ENCODE results near the gene TGFBR1.
"Not testable (repeated sequence)": the region's sequence is repeated elsewhere in the genome, so short reads cannot be mapped to it uniquely, and the experiment has no call there.

TGFBR1 gene

GRCh38 chr9:99090336-99091130, 14.4 kb upstream of the TGFBR1 start:
- Mint-ChIP-seq H3K4me3 (no peak overlapping the region), H3K27ac (no peak overlapping the region), H3K36me3 (ENCODE audit: low read depth) (no peaks in the 10 kb centered on the region), H3K9me3 (no peaks in the 10 kb centered on the region), H3K27me3 (ENCODE audit: low read depth) (peaks cover 14% of the 10 kb centered on the region), H3K4me1 (no peaks in the 10 kb centered on the region)
- TF ChIP-seq, protein P1, sequence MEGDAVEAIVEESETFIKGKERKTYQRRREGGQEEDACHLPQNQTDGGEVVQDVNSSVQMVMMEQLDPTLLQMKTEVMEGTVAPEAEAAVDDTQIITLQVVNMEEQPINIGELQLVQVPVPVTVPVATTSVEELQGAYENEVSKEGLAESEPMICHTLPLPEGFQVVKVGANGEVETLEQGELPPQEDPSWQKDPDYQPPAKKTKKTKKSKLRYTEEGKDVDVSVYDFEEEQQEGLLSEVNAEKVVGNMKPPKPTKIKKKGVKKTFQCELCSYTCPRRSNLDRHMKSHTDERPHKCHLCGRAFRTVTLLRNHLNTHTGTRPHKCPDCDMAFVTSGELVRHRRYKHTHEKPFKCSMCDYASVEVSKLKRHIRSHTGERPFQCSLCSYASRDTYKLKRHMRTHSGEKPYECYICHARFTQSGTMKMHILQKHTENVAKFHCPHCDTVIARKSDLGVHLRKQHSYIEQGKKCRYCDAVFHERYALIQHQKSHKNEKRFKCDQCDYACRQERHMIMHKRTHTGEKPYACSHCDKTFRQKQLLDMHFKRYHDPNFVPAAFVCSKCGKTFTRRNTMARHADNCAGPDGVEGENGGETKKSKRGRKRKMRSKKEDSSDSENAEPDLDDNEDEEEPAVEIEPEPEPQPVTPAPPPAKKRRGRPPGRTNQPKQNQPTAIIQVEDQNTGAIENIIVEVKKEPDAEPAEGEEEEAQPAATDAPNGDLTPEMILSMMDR (IDR thresholded peaks at IDR 0.05; ENCODE audit: unreplicated experiment in 3 of 3) = no peak

GRCh38 chr9:99092643-99093491, 12.0 kb upstream of the TGFBR1 start:
- H3K9me3 Mint-ChIP-seq = no peaks in the 10 kb centered on the region
- peaks cover 14% of the 10 kb centered on the region for H3K27me3 Mint-ChIP-seq (ENCODE audit: low read depth)
- no peak overlapping the region for H3K4me3 Mint-ChIP-seq
- H3K36me3 Mint-ChIP-seq (ENCODE audit: low read depth) = no peaks in the 10 kb centered on the region
- no peaks in the 10 kb centered on the region for H3K4me1 Mint-ChIP-seq
- TF ChIP-seq, protein P1 (IDR thresholded peaks at IDR 0.05; ENCODE audit: unreplicated experiment in 3 of 3) = no peak
- no peak overlapping the region for H3K27ac Mint-ChIP-seq

GRCh38 chr9:99093492-99093791, 11.5 kb upstream of the TGFBR1 start:
- TF ChIP-seq, protein P1 (IDR thresholded peaks at IDR 0.05; ENCODE audit: unreplicated experiment in 3 of 3) = no peak
- H3K4me1 Mint-ChIP-seq = no peaks in the 10 kb centered on the region

DNA sequence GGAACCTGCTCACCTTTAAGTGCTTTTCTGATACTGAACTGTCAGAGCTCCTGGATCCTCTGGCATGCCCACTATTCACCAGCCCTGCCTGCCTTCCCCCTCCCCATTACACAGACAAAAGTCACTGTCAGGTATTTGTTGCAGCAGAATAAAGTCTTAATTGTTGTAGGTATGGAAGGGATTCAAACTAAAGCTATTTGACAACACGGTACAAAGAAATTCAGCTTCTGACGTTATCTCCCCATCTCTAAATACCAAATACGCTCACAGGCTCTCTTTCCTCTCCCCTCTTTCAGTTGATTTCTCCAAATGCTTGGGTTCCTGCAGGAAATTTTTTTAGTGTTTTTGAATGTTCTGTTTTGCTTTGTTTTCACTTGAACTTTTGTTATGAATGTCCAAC, 9.3 kb upstream of the TGFBR1 start:
- Mint-ChIP-seq H3K4me3 (no peak overlapping the region), H3K4me1 (no peaks in the 10 kb centered on the region), H3K27me3 (ENCODE audit: low read depth) (peaks cover 10% of the 10 kb centered on the region), H3K36me3 (ENCODE audit: low read depth) (no peaks in the 10 kb centered on the region), H3K27ac (no peak overlapping the region), H3K9me3 (peaks cover 10% of the 10 kb centered on the region)
- TF ChIP-seq, protein P1 (IDR thresholded peaks at IDR 0.05; ENCODE audit: unreplicated experiment in 3 of 3) = no peak

More at GRCh38 chr9:99093492-99093791, 11.5 kb upstream of the TGFBR1 start:
- H3K27ac Mint-ChIP-seq = no peak overlapping the region
- H3K27me3 Mint-ChIP-seq (ENCODE audit: low read depth) = peaks cover 14% of the 10 kb centered on the region
- no peak overlapping the region for H3K4me3 Mint-ChIP-seq
- H3K9me3 Mint-ChIP-seq = no peaks in the 10 kb centered on the region
- no peaks in the 10 kb centered on the region for H3K36me3 Mint-ChIP-seq (ENCODE audit: low read depth)

- Mint-ChIP-seq H3K4me3 (no peak overlapping the region), H3K4me1 (no peaks in the 10 kb centered on the region), H3K27me3 (ENCODE audit: low read depth) (peaks cover 6% of the 10 kb centered on the region), H3K36me3 (ENCODE audit: low read depth) (no peaks in the 10 kb centered on the region), H3K9me3 (peaks cover 10% of the 10 kb centered on the region), H3K27ac (no peak overlapping the region)
- TF ChIP-seq, protein P1 (IDR thresholded peaks at IDR 0.05; ENCODE audit: unreplicated experiment in 3 of 3) = no peak
Observed at GRCh38 chr9:99096409-99096808, 8.5 kb upstream of the TGFBR1 start.

DNA sequence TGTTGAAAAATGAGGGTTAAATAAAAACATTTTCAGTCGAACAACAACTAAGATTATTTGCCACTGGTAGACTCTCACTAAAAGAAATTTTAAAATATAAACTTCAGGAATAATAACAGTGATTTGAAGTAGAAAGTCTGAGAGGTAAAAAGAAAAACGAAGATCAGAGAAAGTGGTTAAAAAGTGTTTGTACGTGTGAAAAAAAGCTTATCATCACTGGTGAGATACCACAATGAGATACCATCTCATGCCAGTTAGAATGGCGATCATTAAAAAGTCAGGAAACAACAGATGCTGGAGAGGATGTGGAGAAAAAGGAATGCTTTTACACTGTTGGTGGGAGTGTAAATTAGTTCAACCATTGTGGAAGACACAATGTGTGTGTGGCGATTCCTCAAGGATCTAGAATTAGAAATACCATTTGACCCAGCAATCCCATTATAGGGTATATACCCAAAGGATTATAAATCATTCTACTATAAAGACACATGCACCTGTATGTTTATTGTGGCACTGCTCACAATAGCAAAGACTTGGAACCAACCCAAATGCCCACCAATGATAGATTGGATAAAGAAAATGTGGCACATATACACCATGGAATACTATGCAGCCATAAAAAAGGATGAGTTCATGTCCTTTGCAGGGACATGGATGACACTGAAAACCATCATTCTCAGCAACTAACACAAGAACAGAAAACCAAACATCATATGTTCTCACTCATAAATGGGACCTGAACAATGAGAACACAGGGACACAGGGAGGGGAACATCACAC, 4.9 kb upstream of the TGFBR1 start:
- H3K27ac Mint-ChIP-seq; H3K27me3 Mint-ChIP-seq (ENCODE audit: low read depth); H3K9me3 Mint-ChIP-seq; H3K4me3 Mint-ChIP-seq; H3K36me3 Mint-ChIP-seq (ENCODE audit: low read depth): not testable (repeated sequence)
- peaks cover 18% of the 10 kb centered on the region for H3K4me1 Mint-ChIP-seq
